Keratinocyte (primary cell): ENCODE measurements around the gene UGT1A8.

Experiments
- EZH2 ChIP-seq: IDR thresholded peaks from one replicate; pipeline ENCODE4 v1.6.1; 2012; ENCODE audit warnings: inconsistent platforms, mild to moderate bottlenecking, low read length, moderate library complexity
- TF ChIP-seq, protein P1 (sequence below), 3 experiments: IDR thresholded peaks in 1 of 3; conservative IDR thresholded peaks in 1 of 3; optimal IDR thresholded peaks in 1 of 3; 2 replicates in 2 of 3; 3 replicates in 1 of 3; pipeline versions ENCODE3 to v1.5.1; 2011; ENCODE audit warnings: low read length in 3 of 3, mild to moderate bottlenecking in 3 of 3, moderate library complexity in 2 of 3, control low read depth in 1 of 3, inconsistent platforms in 1 of 3; ENCODE audit not compliant: insufficient read depth in 2 of 3; ENCODE audit errors: extremely low read depth in 1 of 3

DNA sequence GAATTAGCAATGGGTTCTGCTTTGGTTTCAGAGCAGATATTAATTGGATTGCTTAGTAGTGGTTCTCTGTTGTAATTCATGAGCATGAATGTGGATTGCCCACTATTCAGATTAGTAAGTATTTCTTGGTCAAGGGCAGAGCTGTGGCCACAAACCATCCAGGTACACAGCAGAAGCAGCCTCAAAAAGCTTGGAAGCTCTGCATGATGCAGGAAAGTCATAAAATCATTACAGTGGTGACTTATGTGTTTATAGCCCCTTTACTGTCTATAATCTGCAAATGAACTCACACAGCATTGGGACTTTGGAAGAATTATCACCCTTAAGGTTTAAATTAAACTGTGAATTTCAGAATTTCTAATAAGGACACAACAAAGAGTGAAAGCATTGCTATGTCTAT lies 140.7 kb downstream of the UGT1A8 start:
- TF ChIP-seq, protein P1, sequence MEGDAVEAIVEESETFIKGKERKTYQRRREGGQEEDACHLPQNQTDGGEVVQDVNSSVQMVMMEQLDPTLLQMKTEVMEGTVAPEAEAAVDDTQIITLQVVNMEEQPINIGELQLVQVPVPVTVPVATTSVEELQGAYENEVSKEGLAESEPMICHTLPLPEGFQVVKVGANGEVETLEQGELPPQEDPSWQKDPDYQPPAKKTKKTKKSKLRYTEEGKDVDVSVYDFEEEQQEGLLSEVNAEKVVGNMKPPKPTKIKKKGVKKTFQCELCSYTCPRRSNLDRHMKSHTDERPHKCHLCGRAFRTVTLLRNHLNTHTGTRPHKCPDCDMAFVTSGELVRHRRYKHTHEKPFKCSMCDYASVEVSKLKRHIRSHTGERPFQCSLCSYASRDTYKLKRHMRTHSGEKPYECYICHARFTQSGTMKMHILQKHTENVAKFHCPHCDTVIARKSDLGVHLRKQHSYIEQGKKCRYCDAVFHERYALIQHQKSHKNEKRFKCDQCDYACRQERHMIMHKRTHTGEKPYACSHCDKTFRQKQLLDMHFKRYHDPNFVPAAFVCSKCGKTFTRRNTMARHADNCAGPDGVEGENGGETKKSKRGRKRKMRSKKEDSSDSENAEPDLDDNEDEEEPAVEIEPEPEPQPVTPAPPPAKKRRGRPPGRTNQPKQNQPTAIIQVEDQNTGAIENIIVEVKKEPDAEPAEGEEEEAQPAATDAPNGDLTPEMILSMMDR (optimal IDR thresholded peaks at IDR 0.05 in 1 of 3, IDR thresholded peaks at IDR 0.05 in 1 of 3, conservative IDR thresholded peaks at IDR 0.05 in 1 of 3; ENCODE audit: extremely low read depth in 1 of 3, insufficient read depth in 2 of 3, low read length in 3 of 3), result no peak
- no peak for TF ChIP-seq EZH2
